HG02852 (cell line): ENCODE data around the gene SLU7.
"Not testable (repeated sequence)": the region's sequence is repeated elsewhere in the genome, so short reads cannot be mapped to it uniquely, and the experiment has no call there.

ENCODE experiments used
- ATAC-seq: cut with Tn5 transposase; IDR thresholded peaks from one replicate; pipeline ENCODE4 v1.9.1; 2021; ENCODE audit warnings: mild to moderate bottlenecking, moderate library complexity; ENCODE audit not compliant: unreplicated experiment

SLU7 gene

GRCh38 chr5:160451281-160451680 lies 32.4 kb upstream of the SLU7 start:
- ATAC-seq = no peak

GRCh38 chr5:160450164-160450932 lies 31.5 kb upstream of the SLU7 start:
- peak; percentile 66 for ATAC-seq

GRCh38 chr5:160449458-160449857 lies 30.6 kb upstream of the SLU7 start:
- ATAC-seq = no peak

DNA sequence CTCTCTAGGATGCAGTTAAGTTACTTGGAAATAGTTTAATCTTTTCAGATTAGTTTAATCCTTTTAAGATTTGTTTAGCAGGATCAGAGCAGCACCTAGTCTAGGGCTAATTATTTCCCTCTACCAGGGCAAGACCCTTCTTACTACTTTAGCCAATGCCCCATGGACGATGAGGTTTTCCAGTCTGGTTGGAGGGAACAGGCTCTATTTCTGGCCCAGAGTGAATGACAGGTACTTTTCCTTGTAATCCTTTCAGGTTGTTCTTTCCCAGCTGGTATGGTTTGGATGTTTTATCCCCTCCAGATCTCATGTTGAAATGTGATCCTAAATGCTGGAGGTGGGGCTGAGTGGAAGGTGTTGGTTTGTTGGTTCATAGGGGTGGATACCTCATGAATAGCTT lies 30.0 kb upstream of the SLU7 start:
- no peak for ATAC-seq

- no peak for ATAC-seq
Observed at GRCh38 chr5:160445751-160446150, 26.9 kb upstream of the SLU7 start.

DNA sequence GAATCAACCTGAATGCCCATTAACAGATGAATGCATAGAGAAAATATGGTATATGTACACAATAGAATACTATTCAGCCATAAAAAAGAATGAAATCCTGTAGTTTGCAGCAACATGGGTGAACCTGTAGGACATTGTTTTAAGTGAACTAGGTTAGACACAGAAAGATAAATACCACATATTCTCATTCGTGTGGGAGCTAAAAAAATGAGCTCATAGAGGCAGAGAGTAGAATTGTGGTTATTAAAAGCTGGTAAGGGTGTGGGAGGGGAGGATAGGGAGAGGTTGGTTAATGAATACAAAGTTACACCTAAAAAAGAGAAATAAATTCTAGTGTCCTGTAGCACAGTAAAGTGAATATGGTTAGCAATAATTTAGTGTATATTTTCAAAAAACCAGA lies 26.3 kb upstream of the SLU7 start:
- ATAC-seq = no peak

DNA sequence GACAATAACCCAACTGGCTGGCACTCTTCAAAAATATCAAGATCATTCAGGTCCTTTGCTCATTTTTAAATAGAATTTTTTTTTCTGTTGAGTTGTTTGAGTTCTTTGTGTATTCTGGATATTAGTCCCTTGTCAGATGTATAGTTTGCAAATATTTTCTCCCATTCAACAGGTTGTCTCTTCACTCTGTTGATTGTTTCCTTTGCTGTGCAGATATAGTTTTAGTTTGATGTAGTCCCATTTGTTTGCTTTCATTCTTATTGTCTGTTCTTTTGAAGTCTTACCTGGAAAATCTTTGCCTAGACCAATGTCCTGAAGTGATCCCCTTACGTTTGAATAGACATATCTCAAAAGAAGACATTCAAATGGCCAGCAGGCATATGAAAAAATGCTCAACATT lies 25.5 kb upstream of the SLU7 start:
- ATAC-seq = no peak

DNA sequence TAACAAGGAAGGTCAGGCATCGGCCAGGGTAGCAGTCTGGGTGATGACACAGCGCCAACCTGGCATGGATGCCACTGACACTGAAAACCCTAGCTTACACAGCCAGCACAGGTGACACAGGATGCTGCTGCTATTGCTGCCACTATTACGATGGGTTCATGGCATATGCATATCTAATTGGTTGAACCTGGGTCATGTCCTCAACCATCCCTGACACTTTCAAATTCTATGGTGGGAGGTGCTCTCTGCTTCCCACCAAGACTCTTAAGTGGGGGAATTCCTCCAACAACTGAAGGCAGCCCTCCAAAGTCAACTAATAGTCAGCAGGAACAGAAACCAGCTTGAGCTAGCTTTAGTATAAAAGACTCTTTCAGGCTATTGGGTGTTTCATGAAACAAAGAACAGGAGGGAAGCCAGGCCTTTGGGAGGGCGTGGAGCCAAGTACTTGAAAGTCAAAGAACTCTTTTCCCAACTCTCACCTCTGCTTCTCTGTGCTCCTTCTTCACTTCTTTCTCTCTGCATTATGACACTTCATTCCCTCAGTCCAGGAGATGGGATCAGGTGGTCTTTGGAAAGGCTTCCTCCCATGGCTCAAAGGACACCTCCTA lies 24.0 kb upstream of the SLU7 start:
- peak; percentile 24 for ATAC-seq

DNA sequence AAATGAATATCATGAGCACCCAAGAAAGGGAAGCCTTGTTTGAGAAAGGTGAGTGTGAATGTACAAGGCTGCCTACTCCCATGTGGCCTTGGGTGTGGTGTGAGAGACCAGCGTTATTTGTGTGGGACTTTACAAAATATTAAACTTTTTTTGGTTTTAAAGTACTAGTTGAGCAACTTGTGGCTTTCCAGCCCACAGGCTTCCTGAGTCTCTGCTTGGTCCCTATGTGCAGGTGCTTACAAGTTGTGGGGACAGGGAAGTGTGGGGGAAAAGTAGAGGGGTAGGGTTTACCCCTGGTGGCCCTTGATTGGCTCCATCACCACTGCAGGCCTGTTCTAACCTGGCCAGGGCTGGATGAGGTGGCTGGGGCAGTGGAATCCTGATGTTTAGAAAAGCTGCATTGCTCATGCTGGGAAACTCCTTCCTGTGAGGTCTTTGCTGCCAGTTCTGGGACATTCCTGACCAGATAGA lies 22.5 kb upstream of the SLU7 start:
- ATAC-seq = no peak

- ATAC-seq = peak; percentile 63
Observed at GRCh38 chr5:160439205-160439600, 20.3 kb upstream of the SLU7 start.

DNA sequence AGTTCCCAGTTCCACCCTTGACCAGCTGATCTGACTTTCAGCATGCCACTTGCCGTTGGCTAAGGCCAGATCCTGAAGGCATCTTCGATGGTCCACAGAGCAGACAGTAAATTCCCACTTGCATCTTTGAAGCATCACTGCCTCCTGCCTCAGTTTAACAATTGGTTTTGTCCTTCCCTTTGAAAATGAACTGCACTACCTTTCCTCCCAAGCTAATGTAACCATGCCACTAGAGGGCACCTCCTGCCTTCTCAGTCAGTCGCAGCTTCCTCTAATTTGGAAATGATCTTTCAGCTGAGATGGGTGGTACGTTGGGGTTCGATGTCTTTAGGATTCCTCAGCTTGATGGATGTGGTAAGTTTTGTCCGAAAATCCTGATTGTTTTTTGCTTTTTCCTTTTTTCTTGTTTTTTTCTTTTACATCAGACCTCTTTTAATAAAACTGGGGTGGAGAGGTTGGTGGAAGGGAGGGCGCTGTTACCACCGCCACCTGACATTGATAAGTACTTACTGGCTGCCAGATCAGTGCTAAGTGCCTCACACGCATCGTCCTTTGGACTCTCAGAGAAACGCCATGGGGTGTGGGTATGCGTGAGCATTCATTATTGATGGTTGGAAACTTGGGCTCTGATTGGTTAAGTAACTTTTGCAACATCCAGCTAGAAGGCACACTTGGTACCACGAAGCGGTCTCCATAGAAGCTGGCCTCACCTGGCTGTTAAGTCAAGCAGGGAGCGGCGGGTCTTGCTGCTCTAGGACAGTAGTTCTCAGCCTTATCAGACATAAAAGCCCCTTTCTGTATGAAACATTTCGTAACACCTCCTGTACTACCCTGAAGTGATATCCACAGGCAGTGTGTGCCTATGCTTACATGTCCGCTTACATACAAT lies 19.7 kb upstream of the SLU7 start:
- ATAC-seq = peak; percentile 28

GRCh38 chr5:160437271-160437670 lies 18.4 kb upstream of the SLU7 start:
- no peak for ATAC-seq

DNA sequence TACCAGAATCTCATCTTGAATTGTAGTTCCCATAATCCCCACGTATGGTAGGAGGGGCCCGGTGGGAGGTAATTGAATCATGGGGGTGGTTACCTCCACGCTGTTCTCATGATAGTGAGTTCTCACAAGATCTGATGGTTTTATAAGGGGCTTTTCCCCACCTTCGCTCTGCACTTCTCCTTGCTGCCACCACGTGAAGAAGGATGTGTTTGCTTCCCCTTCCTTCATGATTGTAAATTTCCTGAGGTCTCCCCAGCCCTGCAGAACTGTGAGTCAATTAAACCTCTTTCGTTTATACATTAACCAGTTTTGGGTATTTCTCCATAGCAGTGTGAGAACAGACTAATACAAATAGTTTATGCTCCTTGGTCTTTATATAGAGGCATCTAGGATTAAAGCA lies 17.8 kb upstream of the SLU7 start:
- not testable (repeated sequence) for ATAC-seq

DNA sequence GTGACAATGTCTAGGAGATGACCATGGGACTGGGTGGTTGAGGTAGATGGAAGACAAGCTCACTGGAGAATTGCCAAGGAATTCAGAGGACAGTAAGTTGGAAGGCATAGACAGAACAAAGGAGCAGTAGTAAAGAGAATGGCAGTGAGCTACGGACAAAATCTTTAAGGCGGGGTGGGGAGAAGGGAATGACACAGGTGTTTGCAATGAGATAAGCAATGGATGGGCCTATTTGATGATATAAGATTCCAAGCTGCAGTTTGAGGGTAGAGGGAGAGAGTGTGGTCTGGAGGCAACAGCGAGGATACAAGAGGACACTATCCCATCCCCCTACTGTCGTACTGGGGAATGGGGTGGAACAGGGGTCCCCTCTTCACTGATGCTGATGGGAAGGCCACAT lies 17.1 kb upstream of the SLU7 start:
- ATAC-seq = no peak

DNA sequence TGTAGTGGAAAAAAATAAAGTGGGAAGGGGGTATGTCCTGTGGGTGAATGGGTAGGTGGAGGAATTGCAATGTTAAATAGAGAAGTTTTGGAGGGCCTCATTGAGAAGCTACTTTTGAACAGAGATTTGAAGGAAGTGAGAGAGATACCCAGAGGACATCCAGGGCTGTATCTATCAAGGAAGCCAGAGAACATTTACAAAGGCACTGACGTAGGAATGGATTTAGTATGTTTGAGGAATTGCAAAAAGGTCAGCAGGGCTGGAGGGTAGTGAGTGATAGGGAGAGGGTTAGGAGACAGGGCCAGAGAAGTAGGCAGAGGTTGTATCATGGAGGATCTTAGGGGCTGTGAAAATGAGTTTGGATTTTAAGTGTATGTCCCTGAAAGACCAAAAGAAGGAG lies 16.7 kb upstream of the SLU7 start:
- no peak for ATAC-seq

DNA sequence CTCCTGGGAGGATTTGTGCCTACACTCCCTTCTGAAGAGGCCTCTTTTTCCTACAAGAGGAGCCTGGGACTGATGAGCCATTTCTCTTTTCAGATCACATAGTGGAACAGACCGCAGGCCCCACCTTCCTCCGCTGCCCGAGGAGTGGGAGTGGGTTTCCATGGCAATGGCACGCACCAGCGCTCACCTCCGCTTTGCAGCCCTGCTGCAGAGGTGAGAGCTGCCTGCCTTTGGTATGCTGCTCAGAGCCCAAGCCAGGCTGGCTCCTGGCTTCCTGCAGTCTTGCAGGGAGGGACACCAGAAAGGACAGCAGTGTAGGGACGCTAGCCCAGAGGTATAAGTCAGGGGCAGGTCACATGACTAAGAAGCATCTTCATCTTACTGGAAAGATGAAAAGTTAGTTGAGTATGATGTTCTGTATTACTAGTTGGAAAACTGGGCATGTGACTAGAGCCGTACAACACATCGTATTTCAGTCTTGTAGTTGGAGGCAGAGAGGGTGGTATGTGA lies 15.2 kb upstream of the SLU7 start:
- ATAC-seq = peak; percentile 84

GRCh38 chr5:160432787-160433186 lies 13.9 kb upstream of the SLU7 start:
- no peak for ATAC-seq

- no peak for ATAC-seq
Observed at GRCh38 chr5:160432196-160432595, 13.3 kb upstream of the SLU7 start.

DNA sequence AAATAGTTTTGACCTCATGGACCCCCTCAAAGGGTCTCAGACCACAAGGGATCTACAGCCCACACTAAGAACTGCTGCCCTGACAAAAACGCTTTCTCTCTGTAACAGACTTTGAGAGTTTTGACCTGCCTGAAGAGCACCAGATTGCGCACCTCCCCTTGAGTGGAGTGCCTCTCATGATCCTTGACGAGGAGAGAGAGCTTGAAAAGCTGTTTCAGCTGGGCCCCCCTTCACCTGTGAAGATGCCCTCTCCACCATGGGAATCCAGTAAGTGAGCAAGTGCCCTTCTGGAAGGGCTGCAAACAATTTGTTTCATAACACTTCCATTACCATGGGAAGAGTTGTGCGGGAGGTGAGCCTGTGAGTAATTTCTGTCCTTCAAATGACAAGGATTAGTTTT lies 8.7 kb upstream of the SLU7 start:
- no peak for ATAC-seq

GRCh38 chr5:160423099-160423498 lies 4.2 kb upstream of the SLU7 start:
- ATAC-seq = no peak

DNA sequence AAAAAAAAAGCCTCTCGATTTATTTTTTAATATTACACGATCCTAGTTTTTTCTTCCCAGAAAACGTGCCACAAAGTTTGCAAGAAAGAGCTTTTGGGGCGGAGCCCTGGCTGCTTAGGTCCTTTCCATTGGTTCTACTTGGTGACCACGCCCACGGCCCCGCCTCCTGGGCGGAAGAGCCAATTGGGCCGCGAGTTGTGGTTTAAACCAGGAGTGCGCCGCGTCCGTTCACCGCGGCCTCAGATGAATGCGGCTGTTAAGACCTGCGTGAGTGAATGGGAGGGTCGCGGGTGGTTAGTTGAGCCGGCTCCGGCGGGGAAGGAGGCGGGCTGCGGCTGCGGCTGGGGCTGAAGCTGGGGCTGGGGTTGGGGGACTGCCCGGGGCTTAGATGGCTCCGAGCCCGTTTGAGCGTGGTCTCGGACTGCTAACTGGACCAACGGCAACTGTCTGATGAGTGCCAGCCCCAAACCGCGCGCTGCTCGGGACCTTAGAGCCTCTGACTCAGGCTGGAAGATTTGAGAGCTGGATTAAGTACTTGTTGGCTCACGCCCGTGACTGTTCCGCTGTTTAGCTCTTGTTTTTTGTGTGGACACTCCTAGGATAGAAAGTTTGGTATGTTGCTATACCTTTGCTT lies 2.9 kb upstream of the SLU7 start, which contains the start of gene PTTG1:
Gene PTTG1 (plus strand): TSS at position 231 of the 634 bp plus-strand sequence. CDS start 458 bp downstream, outside the sequence.
- peak; percentile 66 for ATAC-seq
